ENCODE results near the gene FRMD3.

The FRMD3 gene

DNA sequence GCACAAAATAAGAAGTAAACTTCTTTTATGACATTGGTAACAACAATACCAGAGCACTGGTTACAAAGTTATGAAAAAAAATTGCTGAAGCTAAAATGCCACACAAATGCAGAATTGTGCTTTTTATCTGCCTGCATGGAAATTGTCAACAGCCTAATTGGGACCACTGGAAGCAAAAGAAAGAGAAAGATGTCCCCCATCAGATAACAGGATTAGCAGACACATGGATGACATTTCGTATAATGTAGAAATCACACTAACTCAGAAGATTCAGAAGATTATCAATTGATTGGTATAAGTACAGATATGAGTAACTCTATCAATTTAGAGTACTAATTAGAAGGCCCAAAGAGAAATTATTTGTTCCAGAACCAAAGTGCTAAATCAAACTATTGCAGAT, 19.1 kb upstream of the FRMD3 start:
- DNase-seq (ENCODE audit: extremely low read depth, insufficient read length) = no peak
- H3K27me3 ChIP-seq (replicated peaks; ENCODE audit: control insufficient read depth, insufficient read depth, low read length) = no peaks in the 10 kb centered on the region
- H3K4me3 ChIP-seq (replicated peaks; ENCODE audit: low read depth, low read length) = no peak overlapping the region
- H3K36me3 ChIP-seq (ENCODE audit: control insufficient read depth, insufficient read depth, low read length) = no peaks in the 10 kb centered on the region
- TF ChIP-seq, protein P1, sequence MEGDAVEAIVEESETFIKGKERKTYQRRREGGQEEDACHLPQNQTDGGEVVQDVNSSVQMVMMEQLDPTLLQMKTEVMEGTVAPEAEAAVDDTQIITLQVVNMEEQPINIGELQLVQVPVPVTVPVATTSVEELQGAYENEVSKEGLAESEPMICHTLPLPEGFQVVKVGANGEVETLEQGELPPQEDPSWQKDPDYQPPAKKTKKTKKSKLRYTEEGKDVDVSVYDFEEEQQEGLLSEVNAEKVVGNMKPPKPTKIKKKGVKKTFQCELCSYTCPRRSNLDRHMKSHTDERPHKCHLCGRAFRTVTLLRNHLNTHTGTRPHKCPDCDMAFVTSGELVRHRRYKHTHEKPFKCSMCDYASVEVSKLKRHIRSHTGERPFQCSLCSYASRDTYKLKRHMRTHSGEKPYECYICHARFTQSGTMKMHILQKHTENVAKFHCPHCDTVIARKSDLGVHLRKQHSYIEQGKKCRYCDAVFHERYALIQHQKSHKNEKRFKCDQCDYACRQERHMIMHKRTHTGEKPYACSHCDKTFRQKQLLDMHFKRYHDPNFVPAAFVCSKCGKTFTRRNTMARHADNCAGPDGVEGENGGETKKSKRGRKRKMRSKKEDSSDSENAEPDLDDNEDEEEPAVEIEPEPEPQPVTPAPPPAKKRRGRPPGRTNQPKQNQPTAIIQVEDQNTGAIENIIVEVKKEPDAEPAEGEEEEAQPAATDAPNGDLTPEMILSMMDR (IDR thresholded peaks at IDR 0.05; ENCODE audit: insufficient read depth, low read length, poor library complexity, severe bottlenecking) = no peak

DNA sequence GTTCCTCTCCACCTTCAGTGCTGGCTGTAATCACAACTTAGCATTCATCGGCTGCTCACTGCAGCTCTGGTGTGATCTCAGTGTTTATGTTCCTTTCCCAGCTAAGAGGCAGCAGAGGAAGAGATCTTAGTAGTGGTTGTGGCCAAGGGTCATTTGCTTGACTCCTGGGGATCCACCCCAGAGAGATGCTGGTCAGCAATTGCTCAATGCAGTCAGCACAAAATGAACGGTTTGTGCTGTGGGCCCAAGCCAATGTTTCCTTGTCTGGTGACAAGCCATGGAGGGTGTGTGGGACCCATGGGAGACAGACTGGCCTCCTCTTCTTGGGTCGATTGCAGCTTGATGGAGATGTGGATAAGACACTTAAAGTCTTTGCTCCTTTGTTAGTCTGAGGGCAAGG, 16.1 kb upstream of the FRMD3 start:
- Histone ChIP-seq H3K27me3 (replicated peaks; ENCODE audit: control insufficient read depth, insufficient read depth, low read length) (no peaks in the 10 kb centered on the region), H3K36me3 (ENCODE audit: control insufficient read depth, insufficient read depth, low read length) (no peaks in the 10 kb centered on the region), H3K4me3 (replicated peaks; ENCODE audit: low read depth, low read length) (no peak overlapping the region)
- TF ChIP-seq, protein P1 (IDR thresholded peaks at IDR 0.05; ENCODE audit: insufficient read depth, low read length, poor library complexity, severe bottlenecking) = no peak
- no peak for DNase-seq (ENCODE audit: extremely low read depth, insufficient read length)

DNA sequence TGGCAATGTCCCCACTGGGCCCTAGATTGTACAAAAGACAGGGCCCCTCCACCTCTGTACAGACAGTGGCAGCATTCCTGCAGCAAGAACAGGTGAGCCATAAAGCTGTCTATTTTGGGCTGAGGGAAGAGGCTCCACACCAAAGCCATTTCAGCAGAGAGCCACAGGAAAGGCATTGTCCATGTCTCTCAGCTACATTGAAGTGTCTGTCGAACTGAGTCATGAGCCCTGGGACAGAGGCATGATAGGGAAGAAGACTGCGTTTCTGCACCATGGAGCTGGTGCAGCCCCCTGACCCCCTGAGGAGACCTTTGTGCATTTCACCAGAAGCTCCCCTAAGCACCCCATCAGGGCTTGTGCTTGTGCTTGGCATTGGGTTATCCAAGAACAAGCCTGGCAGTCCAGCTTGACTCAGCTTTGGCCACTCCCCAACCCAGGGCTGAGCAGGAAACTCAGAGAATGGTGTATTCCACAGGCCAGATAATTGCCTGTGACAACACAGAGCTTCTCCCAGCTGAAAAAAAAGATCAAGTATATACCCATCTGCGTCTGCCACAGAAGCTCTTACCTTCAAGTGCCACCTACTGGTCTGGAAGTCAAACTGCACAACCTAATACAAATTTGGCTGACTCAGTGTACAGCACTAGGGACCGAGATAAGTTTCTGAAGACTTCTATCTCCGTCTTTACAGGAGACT, 5.9 kb upstream of the FRMD3 start:
- peak; percentile 15 for DNase-seq (ENCODE audit: extremely low read depth, insufficient read length)

DNA sequence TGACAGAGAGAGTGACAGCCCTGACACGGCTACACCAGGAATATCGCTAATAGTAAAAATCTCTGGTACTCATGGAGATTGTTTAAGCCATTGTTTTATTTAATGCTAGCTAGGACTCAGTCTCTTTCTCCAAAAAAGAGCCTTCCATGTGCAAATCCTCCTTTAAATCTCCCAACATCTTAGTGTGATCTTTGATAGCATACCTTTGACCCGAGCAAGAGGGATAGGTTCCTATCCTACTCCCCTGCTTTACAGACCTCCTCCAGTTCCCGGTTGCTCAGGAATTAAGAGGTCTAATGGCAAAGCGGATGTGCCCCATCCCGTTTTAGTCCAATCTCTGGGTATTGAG, 663 bp upstream of the FRMD3 start:
- H3K4me3 ChIP-seq (replicated peaks; ENCODE audit: low read depth, low read length) = no peak overlapping the region; the same call in 1 of the 2 replicates
- peaks cover 2% of the 10 kb centered on the region for H3K27me3 ChIP-seq (replicated peaks; ENCODE audit: control insufficient read depth, insufficient read depth, low read length)
- TF ChIP-seq, protein P1 (IDR thresholded peaks at IDR 0.05; ENCODE audit: insufficient read depth, low read length, poor library complexity, severe bottlenecking) = no peak
- DNase-seq (ENCODE audit: extremely low read depth, insufficient read length) = no peak
- no peaks in the 10 kb centered on the region for H3K36me3 ChIP-seq (ENCODE audit: control insufficient read depth, insufficient read depth, low read length)

More for the DNA sequence above, 5.9 kb upstream of the FRMD3 start:
- Histone ChIP-seq H3K27me3 (replicated peaks; ENCODE audit: control insufficient read depth, insufficient read depth, low read length) (no peaks in the 10 kb centered on the region; the same call in 1 of the 2 replicates), H3K4me3 (replicated peaks; ENCODE audit: low read depth, low read length) (no peak overlapping the region), H3K36me3 (ENCODE audit: control insufficient read depth, insufficient read depth, low read length) (no peaks in the 10 kb centered on the region)
- TF ChIP-seq, protein P1 (IDR thresholded peaks at IDR 0.05; ENCODE audit: insufficient read depth, low read length, poor library complexity, severe bottlenecking) = peak; percentile 72

DNA sequence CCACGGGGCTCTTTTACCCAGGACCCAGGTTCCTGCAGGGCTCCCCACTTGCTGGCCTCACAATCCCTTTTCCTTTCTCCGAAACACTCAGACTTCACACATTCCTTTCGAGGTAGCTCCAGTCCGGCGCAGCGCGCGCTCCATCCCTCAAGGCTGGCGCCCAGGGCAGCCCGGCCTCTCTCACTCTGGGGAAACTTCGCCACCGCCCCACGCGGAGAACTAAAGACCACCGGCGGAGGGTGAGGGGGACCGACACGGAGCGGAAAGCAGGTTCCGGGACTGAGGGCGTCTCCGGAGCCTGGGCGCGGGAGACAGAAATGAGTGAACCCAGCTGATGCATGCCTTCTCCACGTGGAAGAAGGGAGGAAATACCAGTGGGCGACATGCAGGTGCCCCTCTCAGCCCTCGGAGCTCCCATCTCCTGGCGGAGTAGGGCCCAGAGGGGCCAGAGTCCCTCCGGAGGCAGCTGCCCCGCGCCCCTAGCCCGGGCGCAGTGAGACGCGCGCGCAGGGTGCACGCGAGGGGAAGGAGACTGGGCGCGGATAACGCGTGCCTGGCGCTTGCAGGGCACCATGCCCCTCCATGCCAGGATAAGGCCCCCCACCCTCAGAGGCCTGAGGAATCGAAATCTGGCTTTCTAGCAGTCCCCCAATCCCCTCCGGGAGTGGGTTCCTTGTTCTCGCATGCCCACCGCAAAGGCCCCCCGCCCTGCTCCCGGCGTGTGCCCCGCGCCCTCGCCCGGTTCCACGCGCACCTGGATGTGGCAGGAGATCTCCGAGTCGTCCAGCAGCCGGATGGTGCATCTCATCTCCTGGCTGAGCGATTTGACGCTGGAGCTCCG, 650 bp downstream of the FRMD3 start:
- peaks cover 2% of the 10 kb centered on the region for H3K27me3 ChIP-seq (replicated peaks; ENCODE audit: control insufficient read depth, insufficient read depth, low read length)
- peak; percentile 5 for DNase-seq (ENCODE audit: extremely low read depth, insufficient read length)
- H3K4me3 ChIP-seq (replicated peaks; ENCODE audit: low read depth, low read length) = no peak overlapping the region
- TF ChIP-seq, protein P1 (IDR thresholded peaks at IDR 0.05; ENCODE audit: insufficient read depth, low read length, poor library complexity, severe bottlenecking) = no peak
- H3K36me3 ChIP-seq (ENCODE audit: control insufficient read depth, insufficient read depth, low read length) = no peaks in the 10 kb centered on the region

All from GM06990 (cell line).